ENCODE data around the gene SPRED2.

- TF ChIP-seq CTCF (IDR thresholded peaks at IDR 0.05) (no peak), POLR2A (IDR thresholded peaks at IDR 0.05) (no peak)
Observed at GRCh38 chr2:65416321-65416720, 16.1 kb downstream of the SPRED2 start.

All from esophagus squamous epithelium (tissue), 4 donors.